GM04504 (cell line): ENCODE results near the gene CLK3.
"Not testable (repeated sequence)": the region's sequence is repeated elsewhere in the genome, so short reads cannot be mapped to it uniquely, and the experiment has no call there.

Experiments
- DNase-seq: peaks from one replicate; pipeline ENCODE4 v3.0.0-alpha.2; 2012; ENCODE audit warnings: low read depth

Gene CLK3

GRCh38 chr15:74620636-74621545 is 5.3 kb downstream of the CLK3 start:
- DNase-seq = peak; percentile 35

- DNase-seq = no peak
Observed at GRCh38 chr15:74621546-74621920, 5.9 kb downstream of the CLK3 start.

- DNase-seq = no peak
Observed at GRCh38 chr15:74621936-74622335, 6.3 kb downstream of the CLK3 start.

- no peak for DNase-seq
Observed at GRCh38 chr15:74622758-74623157, 7.1 kb downstream of the CLK3 start.

GRCh38 chr15:74624020-74624602 is 8.5 kb downstream of the CLK3 start:
- DNase-seq = no peak

- DNase-seq = no peak
Observed at GRCh38 chr15:74625693-74626092, 10.1 kb downstream of the CLK3 start.

GRCh38 chr15:74626336-74626735 is 10.7 kb downstream of the CLK3 start:
- DNase-seq = no peak

GRCh38 chr15:74626752-74627692 is 11.4 kb downstream of the CLK3 start:
- no peak for DNase-seq

- no peak for DNase-seq
Observed at GRCh38 chr15:74627766-74628165, 12.1 kb downstream of the CLK3 start.

- no peak for DNase-seq
Observed at GRCh38 chr15:74628199-74628598, 12.6 kb downstream of the CLK3 start.

GRCh38 chr15:74628949-74629348 is 13.3 kb downstream of the CLK3 start:
- no peak for DNase-seq

- not testable (repeated sequence) for DNase-seq
Observed at GRCh38 chr15:74629696-74630095, 14.1 kb downstream of the CLK3 start.

- no peak for DNase-seq
Observed at GRCh38 chr15:74630284-74631086, 14.8 kb downstream of the CLK3 start.

GRCh38 chr15:74631087-74631385 is 15.4 kb downstream of the CLK3 start:
- no peak for DNase-seq

- no peak for DNase-seq
Observed at GRCh38 chr15:74631408-74631807, 15.8 kb downstream of the CLK3 start.

- DNase-seq = no peak
Observed at GRCh38 chr15:74631935-74632560, 16.4 kb downstream of the CLK3 start.

- no peak for DNase-seq
Observed at GRCh38 chr15:74632601-74633000, 17.0 kb downstream of the CLK3 start.

- no peak for DNase-seq
Observed at GRCh38 chr15:74633781-74634180, 18.1 kb downstream of the CLK3 start.

GRCh38 chr15:74635228-74635627 is 19.6 kb downstream of the CLK3 start:
- DNase-seq = no peak

- DNase-seq = no peak
Observed at GRCh38 chr15:74636984-74637383, 21.3 kb downstream of the CLK3 start.

GRCh38 chr15:74641151-74641550 is 25.5 kb downstream of the CLK3 start:
- no peak for DNase-seq
